ENCODE data around the gene RRP36.

RRP36 gene

GRCh38 chr6:43024436-43024835 lies 3.0 kb downstream of the RRP36 start:
- Histone ChIP-seq H3K9ac (ENCODE audit: low read length) (no peak overlapping the region), H3K23ac (ENCODE audit: low read length) (no peak overlapping the region), H3K27me3 (ENCODE audit: insufficient read depth, low read length, poor library complexity) (no peaks in the 10 kb centered on the region), H2BK5ac (ENCODE audit: low read length) (no peak overlapping the region), H3K36me3 (ENCODE audit: control insufficient read depth, insufficient read depth, low read length) (peaks cover 22% of the 10 kb centered on the region), H4K5ac (ENCODE audit: low read length) (no peak overlapping the region), H2BK120ac (ENCODE audit: low read depth, low read length) (no peak overlapping the region), H3K27ac (ENCODE audit: low read depth, low read length) (no peak overlapping the region), H3K4ac (ENCODE audit: low read depth, low read length) (no peak overlapping the region), H2BK15ac (replicated peaks; ENCODE audit: low read depth) (no peak overlapping the region), H3K4me1 (ENCODE audit: control insufficient read depth, low read depth, low read length) (peaks cover 2% of the 10 kb centered on the region), H3K4me3 (ENCODE audit: low read length) (no peak overlapping the region), H4K8ac (ENCODE audit: low read depth, low read length) (no peak overlapping the region), H3K79me2 (ENCODE audit: control insufficient read depth, insufficient read depth, low read length) (peaks cover 20% of the 10 kb centered on the region), H2AK5ac (ENCODE audit: low read length) (no peak overlapping the region), H3K56ac (ENCODE audit: low read length) (no peak overlapping the region), H3K4me2 (ENCODE audit: low read length) (no peak overlapping the region), H3K18ac (ENCODE audit: low read length) (no peak overlapping the region), H3K79me1 (ENCODE audit: low read length) (peaks cover 12% of the 10 kb centered on the region)
- no CpG with 5 or more reads among the region's 2 CpGs for WGBS (ENCODE audit: extremely low coverage, insufficient coverage, low lambda C conversion rate)
- DNase-seq: no peak

GRCh38 chr6:43026365-43026764 lies 4.9 kb downstream of the RRP36 start:
- peaks cover 20% of the 10 kb centered on the region for H3K79me2 ChIP-seq (ENCODE audit: control insufficient read depth, insufficient read depth, low read length)
- H3K36me3 ChIP-seq (ENCODE audit: control insufficient read depth, insufficient read depth, low read length): peaks cover 25% of the 10 kb centered on the region
- no peak overlapping the region for H3K4me3 ChIP-seq (ENCODE audit: low read length)
- H3K79me1 ChIP-seq (ENCODE audit: low read length): peaks cover 12% of the 10 kb centered on the region
- H3K56ac ChIP-seq (ENCODE audit: low read length): no peak overlapping the region
- no peak overlapping the region for H2BK120ac ChIP-seq (ENCODE audit: low read depth, low read length)
- no peaks in the 10 kb centered on the region for H3K27me3 ChIP-seq (ENCODE audit: insufficient read depth, low read length, poor library complexity)
- no peak overlapping the region for H4K5ac ChIP-seq (ENCODE audit: low read length)
- no peak overlapping the region for H3K18ac ChIP-seq (ENCODE audit: low read length)
- no peak overlapping the region for H2AK5ac ChIP-seq (ENCODE audit: low read length)
- H3K23ac ChIP-seq (ENCODE audit: low read length): no peak overlapping the region
- no peak overlapping the region for H2BK5ac ChIP-seq (ENCODE audit: low read length)
- no peak overlapping the region for H4K8ac ChIP-seq (ENCODE audit: low read depth, low read length)
- no peaks in the 10 kb centered on the region for H3K4me1 ChIP-seq (ENCODE audit: control insufficient read depth, low read depth, low read length)
- no CpG with 5 or more reads among the region's 5 CpGs for WGBS (ENCODE audit: extremely low coverage, insufficient coverage, low lambda C conversion rate)
- no peak overlapping the region for H3K27ac ChIP-seq (ENCODE audit: low read depth, low read length)
- no peak overlapping the region for H3K9ac ChIP-seq (ENCODE audit: low read length)
- no peak overlapping the region for H2BK15ac ChIP-seq (replicated peaks; ENCODE audit: low read depth)
- H3K4me2 ChIP-seq (ENCODE audit: low read length): no peak overlapping the region
- no peak for DNase-seq
- no peak overlapping the region for H3K4ac ChIP-seq (ENCODE audit: low read depth, low read length)

- WGBS (ENCODE audit: extremely low coverage, insufficient coverage, low lambda C conversion rate): no CpG with 5 or more reads among the region's 9 CpGs
- Histone ChIP-seq H3K79me1 (ENCODE audit: low read length) (peaks cover 7% of the 10 kb centered on the region), H4K8ac (ENCODE audit: low read depth, low read length) (no peak overlapping the region), H3K9ac (ENCODE audit: low read length) (no peak overlapping the region), H3K4ac (ENCODE audit: low read depth, low read length) (no peak overlapping the region), H3K36me3 (ENCODE audit: control insufficient read depth, insufficient read depth, low read length) (peaks cover 31% of the 10 kb centered on the region), H3K4me2 (ENCODE audit: low read length) (no peak overlapping the region), H3K23ac (ENCODE audit: low read length) (no peak overlapping the region), H3K18ac (ENCODE audit: low read length) (no peak overlapping the region), H3K4me3 (ENCODE audit: low read length) (no peak overlapping the region), H3K27ac (ENCODE audit: low read depth, low read length) (no peak overlapping the region), H2BK120ac (ENCODE audit: low read depth, low read length) (no peak overlapping the region), H2AK5ac (ENCODE audit: low read length) (no peak overlapping the region), H4K5ac (ENCODE audit: low read length) (no peak overlapping the region), H3K56ac (ENCODE audit: low read length) (no peak overlapping the region), H2BK5ac (ENCODE audit: low read length) (no peak overlapping the region), H3K27me3 (ENCODE audit: insufficient read depth, low read length, poor library complexity) (no peaks in the 10 kb centered on the region), H3K4me1 (ENCODE audit: control insufficient read depth, low read depth, low read length) (no peaks in the 10 kb centered on the region), H3K79me2 (ENCODE audit: control insufficient read depth, insufficient read depth, low read length) (peaks cover 6% of the 10 kb centered on the region), H2BK15ac (replicated peaks; ENCODE audit: low read depth) (no peak overlapping the region)
- no peak for DNase-seq
Observed at GRCh38 chr6:43029120-43029519, 7.7 kb downstream of the RRP36 start.

- Histone ChIP-seq H2AK5ac (ENCODE audit: low read length) (no peak overlapping the region), H3K27ac (ENCODE audit: low read depth, low read length) (no peak overlapping the region), H3K4me1 (ENCODE audit: control insufficient read depth, low read depth, low read length) (no peaks in the 10 kb centered on the region), H4K5ac (ENCODE audit: low read length) (no peak overlapping the region), H3K18ac (ENCODE audit: low read length) (no peak overlapping the region), H2BK120ac (ENCODE audit: low read depth, low read length) (no peak overlapping the region), H3K4ac (ENCODE audit: low read depth, low read length) (no peak overlapping the region), H3K23ac (ENCODE audit: low read length) (no peak overlapping the region), H2BK15ac (replicated peaks; ENCODE audit: low read depth) (no peak overlapping the region), H3K79me1 (ENCODE audit: low read length) (no peaks in the 10 kb centered on the region), H3K56ac (ENCODE audit: low read length) (no peak overlapping the region), H3K4me3 (ENCODE audit: low read length) (no peak overlapping the region), H3K36me3 (ENCODE audit: control insufficient read depth, insufficient read depth, low read length) (peaks cover 13% of the 10 kb centered on the region), H3K4me2 (ENCODE audit: low read length) (no peak overlapping the region), H2BK5ac (ENCODE audit: low read length) (no peak overlapping the region), H3K79me2 (ENCODE audit: control insufficient read depth, insufficient read depth, low read length) (no peaks in the 10 kb centered on the region), H3K27me3 (ENCODE audit: insufficient read depth, low read length, poor library complexity) (no peaks in the 10 kb centered on the region), H3K9ac (ENCODE audit: low read length) (no peak overlapping the region), H4K8ac (ENCODE audit: low read depth, low read length) (no peak overlapping the region)
- no peak for DNase-seq
- WGBS (ENCODE audit: extremely low coverage, insufficient coverage, low lambda C conversion rate): no CpG with 5 or more reads among the region's 4 CpGs
Observed at GRCh38 chr6:43032326-43032725, 10.9 kb downstream of the RRP36 start.

GRCh38 chr6:43033496-43034189 lies 12.2 kb downstream of the RRP36 start:
- H3K36me3 ChIP-seq (ENCODE audit: control insufficient read depth, insufficient read depth, low read length): peaks cover 16% of the 10 kb centered on the region
- H3K18ac ChIP-seq (ENCODE audit: low read length): no peak overlapping the region
- no peak overlapping the region for H3K27ac ChIP-seq (ENCODE audit: low read depth, low read length)

GRCh38 chr6:43034190-43034525 lies 12.7 kb downstream of the RRP36 start:
- Histone ChIP-seq H2BK15ac (replicated peaks; ENCODE audit: low read depth) (no peak overlapping the region), H3K4me3 (ENCODE audit: low read length) (no peak overlapping the region), H2AK5ac (ENCODE audit: low read length) (no peak overlapping the region), H3K27ac (ENCODE audit: low read depth, low read length) (no peak overlapping the region), H3K4me1 (ENCODE audit: control insufficient read depth, low read depth, low read length) (no peaks in the 10 kb centered on the region), H3K79me2 (ENCODE audit: control insufficient read depth, insufficient read depth, low read length) (no peaks in the 10 kb centered on the region), H3K23ac (ENCODE audit: low read length) (no peak overlapping the region), H3K27me3 (ENCODE audit: insufficient read depth, low read length, poor library complexity) (no peaks in the 10 kb centered on the region), H3K4ac (ENCODE audit: low read depth, low read length) (no peak overlapping the region), H3K56ac (ENCODE audit: low read length) (no peak overlapping the region), H4K5ac (ENCODE audit: low read length) (no peak overlapping the region), H3K18ac (ENCODE audit: low read length) (no peak overlapping the region), H2BK120ac (ENCODE audit: low read depth, low read length) (no peak overlapping the region), H4K8ac (ENCODE audit: low read depth, low read length) (no peak overlapping the region), H3K36me3 (ENCODE audit: control insufficient read depth, insufficient read depth, low read length) (peaks cover 15% of the 10 kb centered on the region), H3K4me2 (ENCODE audit: low read length) (no peak overlapping the region), H2BK5ac (ENCODE audit: low read length) (no peak overlapping the region), H3K79me1 (ENCODE audit: low read length) (no peaks in the 10 kb centered on the region), H3K9ac (ENCODE audit: low read length) (no peak overlapping the region)
- DNase-seq: no peak
- no CpG with 5 or more reads among the region's 2 CpGs for WGBS (ENCODE audit: extremely low coverage, insufficient coverage, low lambda C conversion rate)

More at GRCh38 chr6:43033496-43034189, 12.2 kb downstream of the RRP36 start:
- Histone ChIP-seq H4K5ac (ENCODE audit: low read length) (no peak overlapping the region), H3K27me3 (ENCODE audit: insufficient read depth, low read length, poor library complexity) (no peaks in the 10 kb centered on the region), H4K8ac (ENCODE audit: low read depth, low read length) (no peak overlapping the region), H3K56ac (ENCODE audit: low read length) (no peak overlapping the region), H3K4me1 (ENCODE audit: control insufficient read depth, low read depth, low read length) (no peaks in the 10 kb centered on the region), H3K4ac (ENCODE audit: low read depth, low read length) (no peak overlapping the region), H3K79me1 (ENCODE audit: low read length) (no peaks in the 10 kb centered on the region), H2BK120ac (ENCODE audit: low read depth, low read length) (no peak overlapping the region), H3K79me2 (ENCODE audit: control insufficient read depth, insufficient read depth, low read length) (no peaks in the 10 kb centered on the region), H2BK5ac (ENCODE audit: low read length) (no peak overlapping the region), H2BK15ac (replicated peaks; ENCODE audit: low read depth) (no peak overlapping the region), H3K23ac (ENCODE audit: low read length) (no peak overlapping the region), H3K4me2 (ENCODE audit: low read length) (no peak overlapping the region), H3K9ac (ENCODE audit: low read length) (no peak overlapping the region), H3K4me3 (ENCODE audit: low read length) (no peak overlapping the region), H2AK5ac (ENCODE audit: low read length) (no peak overlapping the region)
- DNase-seq: no peak
- no CpG with 5 or more reads among the region's 2 CpGs for WGBS (ENCODE audit: extremely low coverage, insufficient coverage, low lambda C conversion rate)
